Amniotic stem cell (primary cell): ENCODE results near the gene COBLL1.

ENCODE experiments used
- DNase-seq: peaks from one replicate; lab custom pipeline; 2025; lab: John Stamatoyannopoulos, UW

COBLL1 gene

GRCh38 chr2:164823126-164823525 is 18.5 kb downstream of the COBLL1 start:
- DNase-seq: no peak

GRCh38 chr2:164821338-164821737 is 20.3 kb downstream of the COBLL1 start:
- DNase-seq: no peak

- DNase-seq: no peak
Observed at GRCh38 chr2:164818149-164819136, 23.2 kb downstream of the COBLL1 start.

GRCh38 chr2:164816900-164817299 is 24.7 kb downstream of the COBLL1 start:
- no peak for DNase-seq

GRCh38 chr2:164816046-164816445 is 25.6 kb downstream of the COBLL1 start:
- no peak for DNase-seq

- no peak for DNase-seq
Observed at GRCh38 chr2:164815071-164815793, 26.4 kb downstream of the COBLL1 start.

GRCh38 chr2:164813535-164813934 is 28.1 kb downstream of the COBLL1 start:
- no peak for DNase-seq

GRCh38 chr2:164812378-164812777 is 29.2 kb downstream of the COBLL1 start:
- DNase-seq: no peak

GRCh38 chr2:164811819-164812218 is 29.8 kb downstream of the COBLL1 start:
- no peak for DNase-seq

- no peak for DNase-seq
Observed at GRCh38 chr2:164810843-164811242, 30.8 kb downstream of the COBLL1 start.

- DNase-seq: no peak
Observed at GRCh38 chr2:164808776-164809175, 32.8 kb downstream of the COBLL1 start.

- DNase-seq: no peak
Observed at GRCh38 chr2:164803776-164804466, 37.7 kb downstream of the COBLL1 start.

- DNase-seq: no peak
Observed at GRCh38 chr2:164802095-164802707, 39.4 kb downstream of the COBLL1 start.

- DNase-seq: no peak
Observed at GRCh38 chr2:164800572-164800971, 41.1 kb downstream of the COBLL1 start.

- no peak for DNase-seq
Observed at GRCh38 chr2:164797627-164798026, 44.0 kb downstream of the COBLL1 start.

GRCh38 chr2:164796999-164797398 is 44.6 kb downstream of the COBLL1 start:
- no peak for DNase-seq

- DNase-seq: no peak
Observed at GRCh38 chr2:164794432-164795231, 47.0 kb downstream of the COBLL1 start.

GRCh38 chr2:164794016-164794415 is 47.6 kb downstream of the COBLL1 start:
- no peak for DNase-seq

- DNase-seq: no peak
Observed at GRCh38 chr2:164793529-164793928, 48.1 kb downstream of the COBLL1 start.

- no peak for DNase-seq
Observed at GRCh38 chr2:164792316-164793170, 49.1 kb downstream of the COBLL1 start.
